Testis (tissue), 3 donors: Measurements from ENCODE around the gene HIPK2. TPM values are rescaled to one million over a fixed set of nuclear protein-coding genes. Genes with fewer than 3 reads are reported as not detected.

Experiments
- DNase-seq: peaks from one replicate; pipeline ENCODE4 v3.0.0-alpha.2; 2019
- H3K27ac ChIP-seq, 2 donors: fragments of 200-600 bp; sonication (generic); one replicate each; pipeline ENCODE4 v1.5.1; 2019
- H3K27me3 ChIP-seq: fragments of 200-600 bp; sonication (generic); one replicate; pipeline ENCODE4 v1.5.1; 2019
- H3K36me3 ChIP-seq: fragments of 200-600 bp; sonication (generic); one replicate; pipeline ENCODE4 v1.5.1; 2017; ENCODE audit warnings: low read depth; ENCODE audit errors: missing control alignments
- H3K4me1 ChIP-seq: fragments of 200-600 bp; sonication (generic); one replicate; pipeline ENCODE4 v1.5.1; 2019
- H3K4me3 ChIP-seq, 2 donors: fragments of 200-600 bp; sonication (generic); one replicate each; pipeline ENCODE4 v1.5.1; 2017 to 2019
- H3K9me3 ChIP-seq: fragments of 200-600 bp; sonication (generic); one replicate; pipeline ENCODE4 v1.5.1; 2017
- POLR2A ChIP-seq: fragments of 450-650 bp; IDR thresholded peaks from one replicate; pipeline ENCODE4 v1.6.1; 2017; ENCODE audit warnings: antibody characterized with exemption, mild to moderate bottlenecking, moderate library complexity
- WGBS, 2 donors: methylation state at CpG; one replicate each; pipeline ENCODE4 v1.1.5; 2018; 5-methylcytosine and 5-hydroxymethylcytosine counted together
- intact Hi-C: fragments of 100-400 bp; cut with DNase I; formaldehyde crosslinking; loops from one replicate; pipeline ENCODE4 v1.15.1; 2023; ENCODE audit warnings: low total_unique reads
- polyA plus RNA-seq: library from polyadenylated mRNA; stranded (reverse); fragments of 350-450 nt; fragmentation: Illumina TruSeq; extraction: RNeasy Lipid Tissue Mini Kit (QIAGEN cat#74804); gene quantifications from one replicate; pipeline ENCODE4 v1.2.3, GENCODE V29; 2014; ENCODE audit warnings: low read depth, low replicate concordance; ENCODE audit not compliant: insufficient read depth
- total RNA-seq, 2 donors: library from RNA; depleted of rRNA; stranded (reverse); fragments of >200 nt; gene quantifications; one replicate each; pipeline ENCODE4 v1.2.3, GENCODE V29; 2016
- TF ChIP-seq, protein P1 (sequence below), 3 experiments: fragments of 450-650 bp in 2 of 3; fragments of 200-600 bp in 1 of 3; sonication (generic) in 1 of 3; IDR thresholded peaks; one replicate each; pipeline ENCODE4 v1.5.1; 2016 to 2019; ENCODE audit warnings: antibody characterized with exemption in 3 of 3, mild to moderate bottlenecking in 2 of 3, moderate library complexity in 1 of 3

HIPK2 gene
- total and polyA plus RNA-seq, 3 donors from 2014 or later = 6.3 to 22.4 (median 17.8) TPM

DNA sequence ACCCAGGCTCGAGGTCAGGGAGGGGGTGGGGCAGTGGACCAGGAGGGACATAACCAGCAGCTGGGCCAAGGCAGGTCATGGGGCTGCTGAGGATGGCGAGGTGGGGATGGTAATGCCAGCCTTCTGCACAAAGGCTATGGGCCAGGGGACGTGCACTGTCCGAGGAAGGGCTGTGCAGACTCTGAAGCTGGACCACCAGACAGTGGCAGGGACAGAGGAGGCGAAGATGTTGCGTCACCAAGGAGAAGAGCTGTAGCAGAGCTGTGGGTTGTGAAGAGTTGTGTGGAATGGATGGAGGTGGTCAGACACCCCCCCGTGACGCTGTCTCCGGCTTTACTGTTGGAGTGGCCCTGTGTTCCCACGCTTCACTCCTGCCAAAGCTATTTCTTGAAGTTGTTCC lies 252.6 kb downstream of the HIPK2 start:
- DNase-seq = no peak
- TF ChIP-seq, protein P1, sequence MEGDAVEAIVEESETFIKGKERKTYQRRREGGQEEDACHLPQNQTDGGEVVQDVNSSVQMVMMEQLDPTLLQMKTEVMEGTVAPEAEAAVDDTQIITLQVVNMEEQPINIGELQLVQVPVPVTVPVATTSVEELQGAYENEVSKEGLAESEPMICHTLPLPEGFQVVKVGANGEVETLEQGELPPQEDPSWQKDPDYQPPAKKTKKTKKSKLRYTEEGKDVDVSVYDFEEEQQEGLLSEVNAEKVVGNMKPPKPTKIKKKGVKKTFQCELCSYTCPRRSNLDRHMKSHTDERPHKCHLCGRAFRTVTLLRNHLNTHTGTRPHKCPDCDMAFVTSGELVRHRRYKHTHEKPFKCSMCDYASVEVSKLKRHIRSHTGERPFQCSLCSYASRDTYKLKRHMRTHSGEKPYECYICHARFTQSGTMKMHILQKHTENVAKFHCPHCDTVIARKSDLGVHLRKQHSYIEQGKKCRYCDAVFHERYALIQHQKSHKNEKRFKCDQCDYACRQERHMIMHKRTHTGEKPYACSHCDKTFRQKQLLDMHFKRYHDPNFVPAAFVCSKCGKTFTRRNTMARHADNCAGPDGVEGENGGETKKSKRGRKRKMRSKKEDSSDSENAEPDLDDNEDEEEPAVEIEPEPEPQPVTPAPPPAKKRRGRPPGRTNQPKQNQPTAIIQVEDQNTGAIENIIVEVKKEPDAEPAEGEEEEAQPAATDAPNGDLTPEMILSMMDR (IDR thresholded peaks at IDR 0.05) = no peak
- no peak for TF ChIP-seq POLR2A
- H3K27me3 ChIP-seq = no peaks in the 10 kb centered on the region
- H3K4me1 ChIP-seq = no peaks in the 10 kb centered on the region
- no peaks in the 10 kb centered on the region for H3K9me3 ChIP-seq
- intact Hi-C loops = no loop called here
- WGBS, 2 donors = 87 to 93% methylated on average over 10 of the region's 10 CpGs
- H3K36me3 ChIP-seq = no peaks in the 10 kb centered on the region
- no peak overlapping the region for H3K27ac ChIP-seq
- no peak overlapping the region for H3K4me3 ChIP-seq

DNA sequence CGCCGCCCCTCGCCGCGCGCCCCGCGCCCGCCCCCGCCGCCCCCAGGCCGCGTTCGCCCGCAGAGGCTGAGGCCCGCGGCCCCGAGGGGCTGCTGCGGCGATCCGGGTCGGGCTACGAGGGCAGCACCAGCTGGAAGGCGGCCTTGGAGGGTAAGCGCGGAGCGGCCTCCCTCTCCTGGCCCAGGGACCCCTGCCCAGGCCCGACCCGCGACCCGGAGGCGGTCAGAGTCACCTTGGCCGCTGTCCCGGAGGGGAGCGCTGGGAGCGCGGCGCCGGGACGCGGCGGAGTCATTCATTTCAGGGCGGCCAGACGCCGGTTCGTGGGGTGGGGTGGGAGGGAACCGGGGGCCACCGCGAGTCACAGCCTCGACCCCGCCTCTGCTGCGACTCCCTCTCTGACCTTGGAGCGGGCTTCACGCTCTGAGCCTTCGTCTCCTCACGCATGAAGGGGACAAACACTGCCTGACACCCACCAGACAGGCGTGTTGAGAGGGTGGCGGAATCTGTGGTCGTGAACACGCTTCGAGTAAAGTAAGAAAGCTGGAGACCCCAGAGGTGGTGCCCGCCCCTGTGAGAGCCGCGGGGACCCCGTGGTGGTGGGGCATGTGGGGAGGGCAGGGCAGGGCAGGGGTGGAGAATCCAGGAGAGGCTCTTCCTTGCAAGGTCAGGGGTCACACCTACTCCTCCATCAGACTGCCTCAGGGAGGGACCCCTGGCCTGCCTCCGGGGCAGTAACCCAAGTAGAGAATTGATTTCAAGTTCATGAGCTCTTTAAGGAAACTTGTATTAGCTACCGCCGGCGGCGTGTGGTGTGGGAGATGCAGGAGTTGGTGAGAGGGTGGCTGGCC lies 253.6 kb downstream of the HIPK2 start:
- intact Hi-C loops = no loop called here
- TF ChIP-seq, protein P1 (IDR thresholded peaks at IDR 0.05) = no peak
- no peak for TF ChIP-seq POLR2A
- H3K27me3 ChIP-seq = no peaks in the 10 kb centered on the region
- no peak overlapping the region for H3K27ac ChIP-seq
- WGBS, 2 donors = 23 to 50% methylated on average over 14 to 40 of the region's 70 CpGs
- H3K4me1 ChIP-seq = no peaks in the 10 kb centered on the region
- no peaks in the 10 kb centered on the region for H3K9me3 ChIP-seq
- H3K36me3 ChIP-seq = no peaks in the 10 kb centered on the region
- no peak for DNase-seq
- no peak overlapping the region for H3K4me3 ChIP-seq

DNA sequence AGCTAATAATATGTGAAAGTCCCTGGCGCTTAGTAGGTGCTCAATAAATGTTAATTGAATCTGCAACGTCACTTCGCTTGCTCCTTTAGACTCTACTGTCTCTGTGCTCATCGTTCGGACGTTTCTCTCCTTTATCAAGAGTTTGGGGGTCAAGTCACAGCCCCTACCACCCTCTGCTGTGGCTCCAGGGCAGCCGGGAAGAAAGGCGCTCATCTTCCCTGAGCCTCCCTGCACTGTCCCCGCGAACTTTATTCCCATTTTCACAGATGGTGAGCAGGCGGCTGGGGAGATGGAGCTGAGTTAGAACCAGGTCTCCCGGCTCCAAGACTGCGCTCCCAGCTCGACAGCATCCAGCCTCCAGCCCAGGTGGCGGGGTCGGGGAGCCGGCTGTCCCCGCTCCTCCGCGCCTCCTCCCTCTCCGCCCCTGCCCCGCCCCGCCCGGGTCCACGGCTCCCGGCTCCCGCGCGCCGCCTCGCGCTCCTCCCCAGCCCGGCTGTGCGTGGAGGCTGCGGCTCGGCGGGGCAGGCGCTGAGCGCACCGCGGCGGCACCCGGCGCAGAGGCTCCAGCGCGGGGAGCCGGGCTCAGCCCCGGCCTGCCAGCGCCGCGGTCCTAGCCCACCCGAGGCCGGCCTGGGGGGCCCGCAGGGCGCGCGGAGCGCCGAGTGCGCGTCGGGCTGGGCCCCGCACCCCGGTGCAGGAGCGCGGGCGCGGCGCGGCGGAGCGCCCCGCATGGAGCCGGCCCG lies 254.4 kb downstream of the HIPK2 start, which contains the start of gene CLEC2L:
CLEC2L (plus strand) TSS at position 487 of the 743 bp plus-strand sequence; CDS start at position 730, 243 bp downstream.
- no peak for TF ChIP-seq POLR2A
- TF ChIP-seq, protein P1 (IDR thresholded peaks at IDR 0.05) = no peak
- Histone ChIP-seq H3K9me3 (no peaks in the 10 kb centered on the region), H3K36me3 (no peaks in the 10 kb centered on the region), H3K4me3 (peak within 1 kb of the TSS in 1 of 2 donors; percentile 29), H3K27ac (no peak within 1 kb of the TSS), H3K27me3 (no peaks in the 10 kb centered on the region), H3K4me1 (no peaks in the 10 kb centered on the region)
- intact Hi-C loops = no loop called here
- 3 to 5% methylated on average over 9 to 19 of the region's 75 CpGs for WGBS, 2 donors
- DNase-seq = no peak

DNA sequence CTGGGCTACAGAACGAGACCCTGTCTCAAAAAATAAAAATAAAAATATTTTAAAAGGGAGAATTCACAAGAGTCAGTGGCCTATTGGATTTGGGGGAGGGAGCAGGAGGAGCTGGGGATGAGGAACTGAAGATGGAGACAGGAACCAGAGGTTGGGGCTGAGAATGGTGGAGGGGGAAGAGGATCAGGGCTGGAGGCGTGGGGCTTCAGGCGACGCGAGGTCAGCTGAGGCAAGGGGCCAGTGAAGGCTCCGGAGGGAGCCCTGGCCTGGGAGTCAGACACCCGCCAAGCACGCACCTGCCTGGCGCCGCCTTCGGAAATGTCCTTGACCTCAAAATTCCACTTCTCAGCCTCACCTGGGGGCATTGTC lies 255.0 kb downstream of the HIPK2 start:
- TF ChIP-seq POLR2A = no peak
- TF ChIP-seq, protein P1 (IDR thresholded peaks at IDR 0.05) = no peak
- intact Hi-C loops = no loop called here
- Histone ChIP-seq H3K4me3 (peak overlapping the region in 1 of 2 donors; percentile 29), H3K36me3 (no peaks in the 10 kb centered on the region), H3K9me3 (no peaks in the 10 kb centered on the region), H3K4me1 (no peaks in the 10 kb centered on the region), H3K27ac (no peak overlapping the region), H3K27me3 (no peaks in the 10 kb centered on the region)
- no peak for DNase-seq
- WGBS, 2 donors = 12 to 14% methylated on average over 11 of the region's 11 CpGs
